H1 (cell line): Measurements from ENCODE around the gene GALNT1. TPM values are rescaled to one million over a fixed set of nuclear protein-coding genes. Genes with fewer than 3 reads are reported as not detected.

Experiments
- CTCF ChIA-PET: fragments of 300-600 bp; sonication (Branson Sonifier 250); formaldehyde crosslinking; loops from one replicate; lab custom pipeline; 2021; ENCODE audit not compliant: partially characterized antibody; lab: Charles Lee
- POLR2A ChIA-PET: fragments of 300-600 bp; sonication (Branson Sonifier 250); formaldehyde crosslinking; loops from one replicate; lab custom pipeline; 2021; ENCODE audit warnings: inconsistent platforms; ENCODE audit not compliant: partially characterized antibody; lab: Charles Lee
- DNase-seq, 2 experiments: peaks; one replicate each; pipeline versions ENCODE4 v3.0.0 to v3.0.0-alpha.2; 2010 to 2022; ENCODE audit warnings: low spot score in 2 of 2, low read depth in 1 of 2, mixed read lengths in 1 of 2
- FAIRE-seq: peaks from 2 replicates; lab custom pipeline; 2011; peaks lifted over from hg19 to GRCh38; lab: Jason Lieb, UNC
- H2AFZ ChIP-seq: 2 replicates; pipeline ENCODE4 v1.8.1; 2012; ENCODE audit warnings: low read length, inconsistent platforms
- H2AK5ac ChIP-seq: 2 replicates; pipeline ENCODE4 v1.6.1; 2013; ENCODE audit warnings: low read depth, low read length
- H2BK120ac ChIP-seq: replicated peaks from 2 replicates; pipeline ENCODE3; 2013; ENCODE audit warnings: low read depth, low read length, inconsistent platforms
- H2BK12ac ChIP-seq: 2 replicates; pipeline ENCODE4 v1.6.1; 2013; ENCODE audit warnings: low read depth, low read length
- H2BK15ac ChIP-seq: 2 replicates; pipeline ENCODE4 v1.6.1; 2013; ENCODE audit warnings: low read length
- H2BK20ac ChIP-seq: 2 replicates; pipeline ENCODE4 v1.6.1; 2013; ENCODE audit warnings: low read length
- H2BK5ac ChIP-seq: 2 replicates; pipeline ENCODE4 v1.6.1; 2013; ENCODE audit warnings: low read depth, low read length
- H3K14ac ChIP-seq: 2 replicates; pipeline ENCODE4 v1.6.1; 2013; ENCODE audit warnings: inconsistent platforms; ENCODE audit not compliant: insufficient read length
- H3K18ac ChIP-seq: 2 replicates; pipeline ENCODE4 v1.6.1; 2013; ENCODE audit warnings: low read length; ENCODE audit errors: extremely low read depth
- H3K23ac ChIP-seq: 2 replicates; pipeline ENCODE4 v1.6.1; 2013; ENCODE audit warnings: inconsistent platforms; ENCODE audit not compliant: insufficient read length
- H3K23me2 ChIP-seq: 2 replicates; pipeline ENCODE4 v1.6.1; 2013; ENCODE audit warnings: low read depth, low read length
- H3K27ac ChIP-seq: 2 replicates; pipeline ENCODE4 v1.6.1; 2011; ENCODE audit warnings: low read depth, low read length, inconsistent platforms
- H3K27me3 ChIP-seq, 4 experiments: replicated peaks in 1 of 4; 1 replicate in 1 of 4; 2 replicates in 3 of 4; pipeline versions ENCODE4 v1.6.1 to v1.8.1; 2011 to 2013; ENCODE audit warnings: low read length in 3 of 4, mild to moderate bottlenecking in 3 of 4, inconsistent platforms in 2 of 4, mixed read lengths in 2 of 4, moderate library complexity in 1 of 4; ENCODE audit not compliant: control insufficient read depth in 3 of 4, insufficient read depth in 3 of 4; ENCODE audit errors: extremely low read depth in 1 of 4
- H3K36me3 ChIP-seq, 4 experiments: 2 replicates each; pipeline versions ENCODE4 v1.6.1 to v1.8.1; 2011 to 2013; ENCODE audit warnings: mild to moderate bottlenecking in 4 of 4, low read length in 3 of 4, moderate library complexity in 2 of 4, control low read depth in 1 of 4, inconsistent platforms in 1 of 4; ENCODE audit not compliant: insufficient read depth in 4 of 4, control insufficient read depth in 2 of 4
- H3K4ac ChIP-seq: replicated peaks from 2 replicates; pipeline ENCODE3; 2013; ENCODE audit warnings: low read length, low read depth, mixed read lengths, inconsistent platforms; ENCODE audit not compliant: insufficient read length
- H3K4me1 ChIP-seq, 4 experiments: replicated peaks in 1 of 4; 1 replicate in 1 of 4; 2 replicates in 3 of 4; pipeline versions ENCODE4 v1.6.1 to v1.8.1; 2011 to 2013; ENCODE audit warnings: low read length in 3 of 4, inconsistent platforms in 2 of 4, mixed read lengths in 1 of 4; ENCODE audit not compliant: insufficient read depth in 4 of 4, control insufficient read depth in 3 of 4
- H3K4me2 ChIP-seq, 2 experiments: 2 replicates each; pipeline versions ENCODE4 v1.6.1 to v1.8.1; 2011 to 2013; ENCODE audit warnings: low read depth in 2 of 2, low read length in 2 of 2, control low read depth in 1 of 2, inconsistent platforms in 1 of 2, mild to moderate bottlenecking in 1 of 2; ENCODE audit not compliant: insufficient read depth in 1 of 2
- H3K4me3 ChIP-seq, 4 experiments: fragments of 200-600, 300-600 bp in 1 of 4; sonication (generic), shearing (Covaris generic), sonication (Bioruptor Twin) in 1 of 4; 2 replicates each; pipeline versions ENCODE4 v1.5.1 to v1.8.1; 2011 to 2016; ENCODE audit warnings: low read length in 4 of 4, low read depth in 3 of 4, control low read depth in 2 of 4, inconsistent platforms in 2 of 4, mild to moderate bottlenecking in 2 of 4, mixed read lengths in 1 of 4, moderate library complexity in 1 of 4; ENCODE audit not compliant: insufficient read depth in 2 of 4; ENCODE audit errors: extremely low read depth in 1 of 4
- H3K56ac ChIP-seq: replicated peaks from 2 replicates; pipeline ENCODE3; 2013; ENCODE audit warnings: low read depth, mild to moderate bottlenecking, mixed read lengths, low read length, inconsistent platforms; ENCODE audit not compliant: insufficient read length
- H3K79me1 ChIP-seq: 2 replicates; pipeline ENCODE4 v1.6.1; 2013; ENCODE audit warnings: low read depth, low read length, control low read depth
- H3K79me2 ChIP-seq, 2 experiments: 2 replicates each; pipeline versions ENCODE4 v1.6.1 to v1.8.1; 2012 to 2013; ENCODE audit warnings: low read length in 2 of 2, mild to moderate bottlenecking in 2 of 2, inconsistent platforms in 1 of 2; ENCODE audit not compliant: insufficient read depth in 2 of 2, control insufficient read depth in 1 of 2
- H3K9ac ChIP-seq, 4 experiments: replicated peaks in 1 of 4; 1 replicate in 1 of 4; 2 replicates in 3 of 4; pipeline versions ENCODE4 v1.6.1 to v1.8.1; 2011 to 2013; ENCODE audit warnings: low read depth in 3 of 4, low read length in 3 of 4, control low read depth in 2 of 4, mild to moderate bottlenecking in 2 of 4, moderate library complexity in 2 of 4, inconsistent platforms in 1 of 4; ENCODE audit errors: extremely low read depth in 1 of 4
- H3K9me3 ChIP-seq, 2 experiments: 2 replicates each; pipeline versions ENCODE4 v1.6.1 to v1.8.1; 2012 to 2013; ENCODE audit warnings: mild to moderate bottlenecking in 2 of 2, moderate library complexity in 2 of 2, control low read depth in 1 of 2, inconsistent platforms in 1 of 2, low read depth in 1 of 2, low read length in 1 of 2, mixed read lengths in 1 of 2; ENCODE audit not compliant: insufficient read depth in 2 of 2
- H4K20me1 ChIP-seq, 2 experiments: replicated peaks in 1 of 2; 2 replicates each; pipeline versions ENCODE3 to v1.8.1; 2011 to 2013; ENCODE audit warnings: inconsistent platforms in 2 of 2, low read length in 2 of 2, mild to moderate bottlenecking in 1 of 2; ENCODE audit not compliant: insufficient read depth in 2 of 2, control insufficient read depth in 1 of 2
- H4K5ac ChIP-seq: 2 replicates; pipeline ENCODE4 v1.6.1; 2013; ENCODE audit warnings: low read length, low read depth, mixed read lengths, inconsistent platforms; ENCODE audit not compliant: insufficient read length
- H4K8ac ChIP-seq: 2 replicates; pipeline ENCODE4 v1.8.0; 2013; ENCODE audit warnings: mild to moderate bottlenecking, moderate library complexity, low read length, inconsistent platforms; ENCODE audit not compliant: insufficient read depth; ENCODE audit errors: extremely low read depth
- H4K91ac ChIP-seq: replicated peaks from 2 replicates; pipeline ENCODE3; 2013; ENCODE audit warnings: low read length, mixed read lengths, inconsistent platforms; ENCODE audit not compliant: insufficient read length
- CBX5 ChIP-seq: fragments of 300-800, 300-1000 bp; sonication (generic); IDR thresholded peaks from 2 replicates; pipeline ENCODE4 v1.7.1; 2016; ENCODE audit warnings: antibody characterized with exemption, low read length, low read depth
- CHD1 ChIP-seq: IDR thresholded peaks from 2 replicates; pipeline ENCODE4 v1.6.1; 2012; ENCODE audit warnings: low read depth, low read length, improper control_type of control experiment
- CTBP2 ChIP-seq: IDR thresholded peaks from 2 replicates; pipeline ENCODE4 v1.7.0; 2011; ENCODE audit warnings: borderline replicate concordance, mild to moderate bottlenecking, moderate library complexity, mixed read lengths, low read length; ENCODE audit not compliant: insufficient read depth, insufficient read length
- JUND ChIP-seq: IDR thresholded peaks from 2 replicates; pipeline ENCODE4 v1.6.1; 2011; ENCODE audit warnings: mild to moderate bottlenecking, improper control_type of control experiment, low read length
- PHF8 ChIP-seq: fragments of 200-600 bp; sonication (generic); conservative IDR thresholded peaks from 2 replicates; pipeline ENCODE4 v1.7.1; 2012; ENCODE audit warnings: low read depth, mild to moderate bottlenecking, inconsistent platforms, low read length, moderate library complexity
- POU5F1 ChIP-seq: IDR thresholded peaks from 2 replicates; pipeline ENCODE4 v1.6.1; 2011; ENCODE audit warnings: low read depth, mild to moderate bottlenecking, low read length, moderate library complexity
- RFX5 ChIP-seq: IDR thresholded peaks from 2 replicates; pipeline ENCODE4 v1.6.1; 2011; ENCODE audit warnings: low read depth, low read length, improper control_type of control experiment, borderline replicate concordance
- TAF7 ChIP-seq: optimal IDR thresholded peaks from 2 replicates; pipeline ENCODE3; 2011; ENCODE audit warnings: low read depth, mild to moderate bottlenecking, inconsistent platforms, low read length, moderate library complexity, borderline replicate concordance
- TBP ChIP-seq: IDR thresholded peaks from 2 replicates; pipeline ENCODE4 v1.6.1; 2011; ENCODE audit warnings: low read depth, low read length, improper control_type of control experiment
- ZNF274 ChIP-seq: IDR thresholded peaks from 2 replicates; pipeline ENCODE4 v1.7.0; 2012; ENCODE audit warnings: low read length, borderline replicate concordance; ENCODE audit errors: extremely low read depth
- polyA plus RNA-seq, 7 experiments: library from polyadenylated mRNA; depleted of rRNA in 3 of 7; stranded (reverse) in 5 of 7; unstranded in 2 of 7; fragments of >200 nt in 5 of 7; fragments of 200-250 nt in 2 of 7; gene quantifications; 1 replicate in 5 of 7; 2 replicates in 1 of 7; 4 replicates in 1 of 7; pipeline versions ENCODE4 v1.2.1 to v1.2.3, GENCODE V29; 2011 to 2013; ENCODE audit warnings: missing spikeins in 2 of 7, mixed read lengths in 2 of 7
- total RNA-seq: library from RNA; stranded (reverse); fragmentation: NEBNext Ultra II Directional; extraction: Animal tissue kit (Norgen Biotek cat#: 25700); gene quantifications from 2 replicates; pipeline ENCODE4 v1.2.1, GENCODE V29; 2021
- TF ChIP-seq, protein P1 (sequence below): IDR thresholded peaks from 2 replicates; pipeline ENCODE4 v1.6.1; 2012; ENCODE audit warnings: inconsistent platforms
- TF ChIP-seq, protein P2 (sequence below): IDR thresholded peaks from 2 replicates; pipeline ENCODE4 v1.6.1; 2012; ENCODE audit warnings: low read length, inconsistent platforms

Gene GALNT1
- total and polyA plus RNA-seq, 2 of the 8 experiments (the other 6 are each of a cell fraction or from before 2014, with no cell fraction given), result 22.4 to 101 TPM

DNA sequence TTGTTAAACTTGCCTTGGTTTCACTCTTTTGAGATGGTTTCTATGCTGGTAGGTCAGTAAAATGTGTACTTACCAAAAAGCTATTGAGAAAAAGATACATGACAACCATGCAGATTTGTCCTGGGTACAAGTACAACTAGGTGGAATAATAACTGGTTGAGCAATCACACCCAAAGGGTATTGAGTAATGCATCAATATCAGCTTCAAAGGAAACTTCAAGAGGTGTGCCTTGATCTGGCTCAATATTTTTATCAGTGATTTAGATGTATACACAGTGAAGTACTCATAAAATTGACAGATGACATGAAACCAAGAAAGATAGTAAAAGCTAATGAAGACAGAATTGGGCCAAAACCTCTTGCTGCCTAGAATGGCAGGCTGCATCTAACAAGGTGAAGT is 21.7 kb upstream of the GALNT1 start:
- Histone ChIP-seq H3K79me2 (no peaks in the 10 kb centered on the region), H3K36me3 (no peaks in the 10 kb centered on the region), H3K23ac (no peak overlapping the region), H3K4me3 (no peak overlapping the region), H3K27me3 (no peaks in the 10 kb centered on the region), H2BK5ac (no peak overlapping the region), H3K9me3 (no peaks in the 10 kb centered on the region), H2BK12ac (no peak overlapping the region), H3K56ac (no peak overlapping the region), H2AK5ac (no peak overlapping the region), H3K27ac (no peak overlapping the region), H3K14ac (no peak overlapping the region), H2BK120ac (no peak overlapping the region), H2BK20ac (no peak overlapping the region), H4K20me1 (no peaks in the 10 kb centered on the region), H3K23me2 (no peaks in the 10 kb centered on the region), H3K4ac (no peak overlapping the region), H3K79me1 (no peaks in the 10 kb centered on the region), H3K9ac (no peak overlapping the region), H2BK15ac (no peak overlapping the region), H3K4me1 (no peaks in the 10 kb centered on the region), H4K91ac (no peak overlapping the region), H3K18ac (no peak overlapping the region), H2AFZ (no peak overlapping the region), H4K8ac (no peak overlapping the region), H3K4me2 (no peak overlapping the region), H4K5ac (no peak overlapping the region)
- DNase-seq, result no peak
- ChIA-PET POLR2A (no interaction called here), CTCF (interaction anchor here (0.6 to 2.5 kb wide), 3 partner anchors 10 to 152 kb away, joined by 3 to 6 read pairs (median 3); no protein-coding TSS in a partner anchor)
- FAIRE-seq, result no peak
- TF ChIP-seq RFX5, result no peak
- no peak for TF ChIP-seq CBX5
- TF ChIP-seq, protein P1, sequence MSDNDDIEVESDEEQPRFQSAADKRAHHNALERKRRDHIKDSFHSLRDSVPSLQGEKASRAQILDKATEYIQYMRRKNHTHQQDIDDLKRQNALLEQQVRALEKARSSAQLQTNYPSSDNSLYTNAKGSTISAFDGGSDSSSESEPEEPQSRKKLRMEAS, result no peak
- TF ChIP-seq JUND, result no peak
- TF ChIP-seq POU5F1, result no peak
- no peak for TF ChIP-seq TAF7
- TF ChIP-seq TBP, result no peak
- no peak for TF ChIP-seq ZNF274
- TF ChIP-seq CTBP2, result no peak
- TF ChIP-seq, protein P2, sequence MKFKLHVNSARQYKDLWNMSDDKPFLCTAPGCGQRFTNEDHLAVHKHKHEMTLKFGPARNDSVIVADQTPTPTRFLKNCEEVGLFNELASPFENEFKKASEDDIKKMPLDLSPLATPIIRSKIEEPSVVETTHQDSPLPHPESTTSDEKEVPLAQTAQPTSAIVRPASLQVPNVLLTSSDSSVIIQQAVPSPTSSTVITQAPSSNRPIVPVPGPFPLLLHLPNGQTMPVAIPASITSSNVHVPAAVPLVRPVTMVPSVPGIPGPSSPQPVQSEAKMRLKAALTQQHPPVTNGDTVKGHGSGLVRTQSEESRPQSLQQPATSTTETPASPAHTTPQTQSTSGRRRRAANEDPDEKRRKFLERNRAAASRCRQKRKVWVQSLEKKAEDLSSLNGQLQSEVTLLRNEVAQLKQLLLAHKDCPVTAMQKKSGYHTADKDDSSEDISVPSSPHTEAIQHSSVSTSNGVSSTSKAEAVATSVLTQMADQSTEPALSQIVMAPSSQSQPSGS, result no peak
- TF ChIP-seq CHD1, result no peak
- TF ChIP-seq PHF8, result no peak
